ENCODE data around the gene NPAS3.

DNA sequence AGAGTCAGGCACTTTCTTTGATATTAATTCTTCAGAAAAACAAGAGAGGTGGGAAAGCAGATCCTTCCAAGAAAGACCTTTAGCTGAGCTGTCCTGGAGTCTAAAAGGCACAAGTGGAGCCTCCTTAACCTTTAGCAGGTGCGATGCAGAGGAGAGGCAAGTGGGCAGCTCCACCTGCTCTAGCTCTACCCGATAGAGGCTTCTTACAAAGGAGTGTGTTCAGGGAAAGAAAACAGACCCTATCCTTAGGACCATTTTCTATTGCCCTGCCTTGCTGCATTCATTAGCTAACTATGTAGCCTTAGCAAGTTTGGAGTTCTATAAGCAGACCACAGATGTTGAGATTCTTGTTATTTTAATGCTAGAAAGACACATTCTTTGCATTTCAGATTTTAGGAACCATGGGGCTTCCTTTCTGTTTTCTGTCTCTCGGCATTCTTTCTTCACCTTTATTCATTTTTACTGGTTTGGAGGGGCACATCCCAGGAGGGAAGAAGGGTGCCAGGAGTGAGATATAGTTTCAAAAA, 797.7 kb downstream of the NPAS3 start:
- TF ChIP-seq POLR2A (IDR thresholded peaks at IDR 0.05), result no peak
- TF ChIP-seq CTCF (IDR thresholded peaks at IDR 0.05), result no peak
- TF ChIP-seq EP300 (IDR thresholded peaks at IDR 0.05), result no peak

All from tibial nerve (tissue), 4 donors.